HEK293 (cell line): ENCODE results near the gene PCCA.
"Not testable (repeated sequence)": the region's sequence is repeated elsewhere in the genome, so short reads cannot be mapped to it uniquely, and the experiment has no call there.

Experiments used
- CTCF ChIA-PET: fragments of 350-600 bp; formaldehyde crosslinking; extraction: SDS; loops from one replicate; lab custom pipeline; 2021; ENCODE audit warnings: antibody characterized with exemption; lab: Yijun Ruan, JAX
- POLR2A ChIA-PET: fragments of 300-600 bp; formaldehyde crosslinking; extraction: SDS; loops from one replicate; lab custom pipeline; 2020; ENCODE audit warnings: antibody characterized with exemption, inconsistent platforms; lab: Yijun Ruan, JAX
- H3K27ac ChIP-seq: fragments of 200-500 bp; sonication (Bioruptor generic); 2 replicates; pipeline ENCODE4 v1.5.1; 2014; ENCODE audit warnings: low read depth, low read length, control low read depth, inconsistent platforms; ENCODE audit errors: extremely low read depth
- H3K36me3 ChIP-seq, 2 experiments: fragments of 200-500 bp in 1 of 2; sonication (Bioruptor generic) in 1 of 2; 1 replicate in 1 of 2; 2 replicates in 1 of 2; pipeline ENCODE4 v1.5.1; 2014 to 2017; ENCODE audit warnings: inconsistent platforms in 2 of 2, low read length in 2 of 2; ENCODE audit not compliant: control insufficient read depth in 2 of 2, insufficient read depth in 1 of 2
- H3K4me1 ChIP-seq: fragments of 200-500 bp; sonication (Bioruptor generic); 2 replicates; pipeline ENCODE4 v1.5.1; 2014; ENCODE audit warnings: mild to moderate bottlenecking, low read length, inconsistent platforms; ENCODE audit not compliant: control insufficient read depth, insufficient read depth
- H3K4me3 ChIP-seq: 2 replicates; pipeline ENCODE4 v1.5.1; 2011; ENCODE audit warnings: low read depth, mild to moderate bottlenecking, control low read depth, low read length, moderate library complexity
- H3K9me3 ChIP-seq: fragments of 200-500 bp; sonication (Bioruptor generic); 2 replicates; pipeline ENCODE4 v1.5.1; 2014; ENCODE audit warnings: low read depth, low read length, inconsistent platforms; ENCODE audit not compliant: control insufficient read depth, insufficient read depth
- INSM2 ChIP-seq: fragments of 450-650 bp; formaldehyde crosslinking; IDR thresholded peaks from 2 replicates; pipeline ENCODE4 v1.5.1; 2016; ENCODE audit warnings: missing biosample characterization, missing genetic modification characterization
- KLF17 ChIP-seq: fragments of 450-650 bp; formaldehyde crosslinking; IDR thresholded peaks from 2 replicates; pipeline ENCODE4 v1.5.1; 2016; ENCODE audit warnings: missing biosample characterization, missing genetic modification characterization
- OSR2 ChIP-seq: fragments of 450-650 bp; formaldehyde crosslinking; IDR thresholded peaks from 2 replicates; pipeline ENCODE4 v1.5.1; 2016; ENCODE audit warnings: missing biosample characterization, missing genetic modification characterization
- PRDM10 ChIP-seq: fragments of 450-650 bp; formaldehyde crosslinking; IDR thresholded peaks from 2 replicates; pipeline ENCODE4 v1.5.1; 2016; ENCODE audit warnings: missing biosample characterization, missing genetic modification characterization
- TRIM28 ChIP-seq: IDR thresholded peaks from 2 replicates; pipeline ENCODE4 v1.6.1; 2011; ENCODE audit warnings: low read length, control low read depth, borderline replicate concordance
- ZNF140 ChIP-seq: fragments of 450-650 bp; formaldehyde crosslinking; IDR thresholded peaks from 2 replicates; pipeline ENCODE4 v1.5.1; 2016; ENCODE audit warnings: missing biosample characterization, missing genetic modification characterization
- ZNF174 ChIP-seq: fragments of 450-650 bp; formaldehyde crosslinking; IDR thresholded peaks from 2 replicates; pipeline ENCODE4 v1.5.0; 2017; ENCODE audit warnings: missing biosample characterization, mild to moderate bottlenecking, missing genetic modification characterization
- ZNF214 ChIP-seq: fragments of 450-650 bp; formaldehyde crosslinking; IDR thresholded peaks from 2 replicates; pipeline ENCODE4 v1.5.1; 2017; ENCODE audit warnings: missing biosample characterization, mild to moderate bottlenecking, missing genetic modification characterization, borderline replicate concordance
- ZNF274 ChIP-seq, 2 experiments: fragments of 200-500 bp in 1 of 2; fragments of 450-650 bp in 1 of 2; sonication (Bioruptor generic) in 1 of 2; formaldehyde crosslinking in 1 of 2; IDR thresholded peaks; 2 replicates each; pipeline versions ENCODE4 v1.5.1 to v1.6.1; 2014 to 2016; ENCODE audit warnings: borderline replicate concordance in 1 of 2, inconsistent platforms in 1 of 2, low read length in 1 of 2, missing biosample characterization in 1 of 2, missing genetic modification characterization in 1 of 2
- ZNF311 ChIP-seq: fragments of 450-650 bp; formaldehyde crosslinking; IDR thresholded peaks from 2 replicates; pipeline ENCODE4 v1.5.1; 2017; ENCODE audit warnings: missing biosample characterization, missing genetic modification characterization, borderline replicate concordance
- ZNF354C ChIP-seq: fragments of 450-650 bp; formaldehyde crosslinking; IDR thresholded peaks from 2 replicates; pipeline ENCODE4 v1.5.1; 2016; ENCODE audit warnings: missing biosample characterization, missing genetic modification characterization, low read depth, borderline replicate concordance
- ZNF521 ChIP-seq: fragments of 450-650 bp; formaldehyde crosslinking; IDR thresholded peaks from 2 replicates; pipeline ENCODE4 v1.5.1; 2017; ENCODE audit warnings: missing biosample characterization, mild to moderate bottlenecking, missing genetic modification characterization
- ZNF692 ChIP-seq: fragments of 450-650 bp; formaldehyde crosslinking; IDR thresholded peaks from 2 replicates; pipeline ENCODE4 v1.5.1; 2016; ENCODE audit warnings: missing biosample characterization, missing genetic modification characterization
- ZNF776 ChIP-seq: fragments of 450-650 bp; formaldehyde crosslinking; IDR thresholded peaks from 2 replicates; pipeline ENCODE4 v1.5.0; 2017; ENCODE audit warnings: missing biosample characterization, missing genetic modification characterization, borderline replicate concordance

The PCCA gene

GRCh38 chr13:100068133-100068931 is 20.6 kb upstream of the PCCA start:
- H3K9me3 ChIP-seq = no peaks in the 10 kb centered on the region
- POLR2A ChIA-PET = no interaction called here
- no peaks in the 10 kb centered on the region for H3K4me1 ChIP-seq
- no peak overlapping the region for H3K27ac ChIP-seq
- no peak overlapping the region for H3K4me3 ChIP-seq
- H3K36me3 ChIP-seq = no peaks in the 10 kb centered on the region
- CTCF ChIA-PET = interaction anchor here (0.6 to 1.5 kb wide), 2 partner anchors 152 to 167 kb away, joined by 3 read pairs; no protein-coding TSS in a partner anchor
- TF ChIP-seq PRDM10 (no peak), ZNF140 (tag by site-specific recombination) (no peak), ZNF354C (no peak)

- no peak overlapping the region for H3K4me3 ChIP-seq
- H3K4me1 ChIP-seq = no peaks in the 10 kb centered on the region
- POLR2A ChIA-PET = no interaction called here
- H3K27ac ChIP-seq = no peak overlapping the region
- CTCF ChIA-PET = interaction anchor here (0.6 to 1.5 kb wide), 3 partner anchors 22 to 198 kb away, joined by 3 to 4 read pairs (median 3); no protein-coding TSS in a partner anchor
- no peaks in the 10 kb centered on the region for H3K36me3 ChIP-seq
- no peaks in the 10 kb centered on the region for H3K9me3 ChIP-seq
- TF ChIP-seq KLF17 (tag by site-specific recombination) (no peak), OSR2 (no peak), ZNF692 (tag by site-specific recombination) (no peak)
Observed at GRCh38 chr13:100069278-100069677, 19.6 kb upstream of the PCCA start.

GRCh38 chr13:100075700-100076587 is 12.9 kb upstream of the PCCA start:
- ChIA-PET POLR2A (no interaction called here), CTCF (interaction anchor here (0.6 kb wide), 1 partner anchor 9 kb away, joined by 4 read pairs; no protein-coding TSS in a partner anchor)
- Histone ChIP-seq H3K4me3 (no peak overlapping the region), H3K9me3 (no peaks in the 10 kb centered on the region), H3K27ac (no peak overlapping the region), H3K36me3 (no peaks in the 10 kb centered on the region), H3K4me1 (no peaks in the 10 kb centered on the region)
- no peak for TF ChIP-seq ZNF274 (IDR thresholded peaks at IDR 0.05; ENCODE audit: low read length)
- TF ChIP-seq ZNF274 (tag by site-specific recombination; IDR thresholded peaks at IDR 0.05; ENCODE audit: borderline replicate concordance) = no peak
- TF ChIP-seq ZNF214 (tag by site-specific recombination) = no peak
- TF ChIP-seq ZNF174 (tag by site-specific recombination) = no peak
- no peak for TF ChIP-seq ZNF521 (tag by site-specific recombination)
- no peak for TF ChIP-seq TRIM28
- no peak for TF ChIP-seq INSM2 (tag by site-specific recombination)
- TF ChIP-seq ZNF776 (tag by site-specific recombination) = no peak
- no peak for TF ChIP-seq ZNF311 (tag by site-specific recombination)

- CTCF ChIA-PET, POLR2A ChIA-PET: not testable (repeated sequence)
Observed at GRCh38 chr13:100079003-100079402, 9.9 kb upstream of the PCCA start.

More at GRCh38 chr13:100079003-100079402, 9.9 kb upstream of the PCCA start:
- not testable (repeated sequence) for H3K4me1 ChIP-seq, H3K4me3 ChIP-seq, H3K27ac ChIP-seq, H3K36me3 ChIP-seq, H3K9me3 ChIP-seq
